HepG2 (cell line): ENCODE measurements around the gene SLC25A47. TPM values are rescaled to one million over a fixed set of nuclear protein-coding genes. Genes with fewer than 3 reads are reported as not detected.

Source experiments
- ATRX ChIP-seq: sonication (generic); formaldehyde crosslinking; IDR thresholded peaks from 2 replicates; pipeline ENCODE4 v1.4.0; 2020; ENCODE audit warnings: missing genetic modification reagents, borderline replicate concordance
- ESRRA ChIP-seq: sonication (generic); formaldehyde crosslinking; IDR thresholded peaks from 2 replicates; pipeline ENCODE4 v1.5.1; 2020; ENCODE audit warnings: mild to moderate bottlenecking, low read depth, missing genetic modification reagents
- GATAD1 ChIP-seq: IDR thresholded peaks from 2 replicates; pipeline ENCODE4 v1.6.1; 2016; ENCODE audit warnings: missing genetic modification reagents, missing compliant biosample characterization
- HDAC6 ChIP-seq: fragments of 200-600 bp; sonication (generic); IDR thresholded peaks from 2 replicates; pipeline ENCODE4 v1.7.0; 2017; ENCODE audit warnings: mild to moderate bottlenecking, antibody characterized with exemption, low read length, low read depth
- KLF16 ChIP-seq, 2 experiments: sonication (generic) in 1 of 2; formaldehyde crosslinking in 1 of 2; IDR thresholded peaks; 2 replicates each; pipeline versions ENCODE4 v1.6.1 to v1.8.0; 2016 to 2023; ENCODE audit warnings: missing genetic modification reagents in 2 of 2, missing compliant biosample characterization in 1 of 2
- NR3C1 ChIP-seq: sonication (generic); formaldehyde crosslinking; IDR thresholded peaks from 2 replicates; pipeline ENCODE4 v1.4.0; 2020; ENCODE audit warnings: missing genetic modification reagents
- ONECUT2 ChIP-seq: sonication (generic); formaldehyde crosslinking; IDR thresholded peaks from 2 replicates; pipeline ENCODE4 v1.4.0; 2020; ENCODE audit warnings: missing genetic modification reagents
- RCOR2 ChIP-seq: IDR thresholded peaks from 2 replicates; pipeline ENCODE4 v1.6.1; 2016; ENCODE audit warnings: missing biosample characterization, missing genetic modification reagents
- SCMH1 ChIP-seq: sonication (generic); formaldehyde crosslinking; IDR thresholded peaks from 2 replicates; pipeline ENCODE4 v1.9.0; 2021; ENCODE audit warnings: missing genetic modification reagents, mild to moderate bottlenecking, borderline replicate concordance
- STAG1 ChIP-seq: sonication (generic); formaldehyde crosslinking; IDR thresholded peaks from 2 replicates; pipeline ENCODE4 v1.4.0; 2020; ENCODE audit warnings: missing genetic modification reagents
- TAF15 ChIP-seq: fragments of 200-400 bp; formaldehyde crosslinking; IDR thresholded peaks from one replicate; pipeline ENCODE4 v1.6.1; 2018; ENCODE audit warnings: mild to moderate bottlenecking, low read depth, low read length; ENCODE audit not compliant: poor library complexity, severe bottlenecking
- TOPORS ChIP-seq: sonication (generic); formaldehyde crosslinking; IDR thresholded peaks from 2 replicates; pipeline ENCODE4 v1.8.0; 2023; ENCODE audit warnings: mild to moderate bottlenecking, missing genetic modification reagents
- ZNF20 ChIP-seq: sonication (generic); formaldehyde crosslinking; IDR thresholded peaks from 2 replicates; pipeline ENCODE4 v1.4.0; 2020; ENCODE audit warnings: mild to moderate bottlenecking, moderate library complexity, missing genetic modification reagents
- ZNF562 ChIP-seq: sonication (generic); formaldehyde crosslinking; IDR thresholded peaks from 2 replicates; pipeline ENCODE4 v1.8.0; 2022; ENCODE audit warnings: missing genetic modification reagents, borderline replicate concordance
- ZNF75D ChIP-seq: sonication (generic); formaldehyde crosslinking; IDR thresholded peaks from 2 replicates; pipeline ENCODE4 v1.8.1; 2023; ENCODE audit warnings: missing genetic modification reagents, mild to moderate bottlenecking, borderline replicate concordance
- polyA plus RNA-seq, 8 experiments: library from polyadenylated mRNA; depleted of rRNA in 3 of 8; stranded (reverse) in 7 of 8; unstranded in 1 of 8; fragments of >200 nt; fragmentation: Illumina TruSeq in 4 of 8; extraction: Trizol in 4 of 8; gene quantifications; 2 replicates each; pipeline versions ENCODE4 v1.2.1 to v1.2.3, GENCODE V29; 2011 to 2016; ENCODE audit warnings: low read depth in 4 of 8, missing spikeins in 1 of 8, mixed read lengths in 1 of 8; ENCODE audit not compliant: insufficient read depth in 1 of 8
- total RNA-seq, 5 experiments: library from RNA; depleted of rRNA; stranded (reverse); fragments of >200 nt; fragmentation: Illumina TruSeq; extraction: Trizol; gene quantifications; 2 replicates each; pipeline ENCODE4 v1.2.3, GENCODE V29; 2016; ENCODE audit warnings: low read depth in 1 of 5
- TF ChIP-seq, protein P1 (sequence below): IDR thresholded peaks from 2 replicates; pipeline ENCODE4 v1.6.1; 2016; ENCODE audit warnings: missing compliant biosample characterization, missing genetic modification reagents, borderline replicate concordance
- TF ChIP-seq, protein P2 (sequence below): sonication (generic); formaldehyde crosslinking; conservative IDR thresholded peaks from 2 replicates; pipeline ENCODE4 v1.4.0; 2020; ENCODE audit warnings: missing genetic modification reagents
- TF ChIP-seq, protein P3 (sequence below), 2 experiments: sonication (generic) in 1 of 2; formaldehyde crosslinking in 1 of 2; IDR thresholded peaks; 2 replicates each; pipeline versions ENCODE4 v1.6.1 to v1.9.0; 2014 to 2022; ENCODE audit warnings: antibody characterized with exemption in 1 of 2, borderline replicate concordance in 1 of 2, inconsistent platforms in 1 of 2, low read depth in 1 of 2, missing genetic modification reagents in 1 of 2

The SLC25A47 gene
- total and polyA plus RNA-seq, 2 of the 13 experiments (the other 11 are each of a cell fraction or from before 2014, with no cell fraction given) = 1.0 to 1.7 TPM

GRCh38 chr14:100285021-100285912 lies 37.9 kb upstream of the SLC25A47 start (continued):
- TF ChIP-seq ZNF562 (CRISPR knock-in tag) (no peak; the same call in 1 of the 2 replicates), KLF16 (CRISPR knock-in tag; IDR thresholded peaks at IDR 0.05) (peak in 1 of 2 experiments; percentile 57; a peak in 1 of 4 replicates), TOPORS (CRISPR knock-in tag) (no peak; the same call in 1 of the 2 replicates), ESRRA (peak; percentile 52), NR3C1 (no peak), RCOR2 (CRISPR knock-in tag) (no peak), ATRX (CRISPR knock-in tag) (no peak), TAF15 (no peak), ONECUT2 (CRISPR knock-in tag) (0 out of 2 replicates have a peak, but pooled peaks have one; percentile 40), ZNF75D (no peak), STAG1 (CRISPR knock-in tag) (peak; percentile 39), ZNF20 (CRISPR knock-in tag) (no peak; the same call in 1 of the 2 replicates), HDAC6 (no peak), SCMH1 (CRISPR knock-in tag) (no peak), GATAD1 (peak; percentile 39; the same call in 1 of the 2 replicates)
- TF ChIP-seq, protein P1, sequence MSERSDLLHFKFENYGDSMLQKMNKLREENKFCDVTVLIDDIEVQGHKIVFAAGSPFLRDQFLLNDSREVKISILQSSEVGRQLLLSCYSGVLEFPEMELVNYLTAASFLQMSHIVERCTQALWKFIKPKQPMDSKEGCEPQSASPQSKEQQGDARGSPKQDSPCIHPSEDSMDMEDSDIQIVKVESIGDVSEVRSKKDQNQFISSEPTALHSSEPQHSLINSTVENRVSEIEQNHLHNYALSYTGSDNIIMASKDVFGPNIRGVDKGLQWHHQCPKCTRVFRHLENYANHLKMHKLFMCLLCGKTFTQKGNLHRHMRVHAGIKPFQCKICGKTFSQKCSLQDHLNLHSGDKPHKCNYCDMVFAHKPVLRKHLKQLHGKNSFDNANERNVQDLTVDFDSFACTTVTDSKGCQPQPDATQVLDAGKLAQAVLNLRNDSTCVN (CRISPR knock-in tag) = no peak
- TF ChIP-seq, protein P2, sequence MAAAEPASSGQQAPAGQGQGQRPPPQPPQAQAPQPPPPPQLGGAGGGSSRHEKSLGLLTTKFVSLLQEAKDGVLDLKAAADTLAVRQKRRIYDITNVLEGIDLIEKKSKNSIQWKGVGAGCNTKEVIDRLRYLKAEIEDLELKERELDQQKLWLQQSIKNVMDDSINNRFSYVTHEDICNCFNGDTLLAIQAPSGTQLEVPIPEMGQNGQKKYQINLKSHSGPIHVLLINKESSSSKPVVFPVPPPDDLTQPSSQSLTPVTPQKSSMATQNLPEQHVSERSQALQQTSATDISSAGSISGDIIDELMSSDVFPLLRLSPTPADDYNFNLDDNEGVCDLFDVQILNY (CRISPR knock-in tag) = 0 out of 2 replicates have a peak, but pooled peaks have one; percentile 43
- TF ChIP-seq, protein P3, sequence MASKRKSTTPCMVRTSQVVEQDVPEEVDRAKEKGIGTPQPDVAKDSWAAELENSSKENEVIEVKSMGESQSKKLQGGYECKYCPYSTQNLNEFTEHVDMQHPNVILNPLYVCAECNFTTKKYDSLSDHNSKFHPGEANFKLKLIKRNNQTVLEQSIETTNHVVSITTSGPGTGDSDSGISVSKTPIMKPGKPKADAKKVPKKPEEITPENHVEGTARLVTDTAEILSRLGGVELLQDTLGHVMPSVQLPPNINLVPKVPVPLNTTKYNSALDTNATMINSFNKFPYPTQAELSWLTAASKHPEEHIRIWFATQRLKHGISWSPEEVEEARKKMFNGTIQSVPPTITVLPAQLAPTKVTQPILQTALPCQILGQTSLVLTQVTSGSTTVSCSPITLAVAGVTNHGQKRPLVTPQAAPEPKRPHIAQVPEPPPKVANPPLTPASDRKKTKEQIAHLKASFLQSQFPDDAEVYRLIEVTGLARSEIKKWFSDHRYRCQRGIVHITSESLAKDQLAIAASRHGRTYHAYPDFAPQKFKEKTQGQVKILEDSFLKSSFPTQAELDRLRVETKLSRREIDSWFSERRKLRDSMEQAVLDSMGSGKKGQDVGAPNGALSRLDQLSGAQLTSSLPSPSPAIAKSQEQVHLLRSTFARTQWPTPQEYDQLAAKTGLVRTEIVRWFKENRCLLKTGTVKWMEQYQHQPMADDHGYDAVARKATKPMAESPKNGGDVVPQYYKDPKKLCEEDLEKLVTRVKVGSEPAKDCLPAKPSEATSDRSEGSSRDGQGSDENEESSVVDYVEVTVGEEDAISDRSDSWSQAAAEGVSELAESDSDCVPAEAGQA (IDR thresholded peaks at IDR 0.05; ENCODE audit: low read depth) = no peak
- TF ChIP-seq, protein P3 (CRISPR knock-in tag; IDR thresholded peaks at IDR 0.05; ENCODE audit: borderline replicate concordance) = peak; percentile 93
